Measurements from ENCODE around the gene DNAL1.

DNAL1 gene

DNA sequence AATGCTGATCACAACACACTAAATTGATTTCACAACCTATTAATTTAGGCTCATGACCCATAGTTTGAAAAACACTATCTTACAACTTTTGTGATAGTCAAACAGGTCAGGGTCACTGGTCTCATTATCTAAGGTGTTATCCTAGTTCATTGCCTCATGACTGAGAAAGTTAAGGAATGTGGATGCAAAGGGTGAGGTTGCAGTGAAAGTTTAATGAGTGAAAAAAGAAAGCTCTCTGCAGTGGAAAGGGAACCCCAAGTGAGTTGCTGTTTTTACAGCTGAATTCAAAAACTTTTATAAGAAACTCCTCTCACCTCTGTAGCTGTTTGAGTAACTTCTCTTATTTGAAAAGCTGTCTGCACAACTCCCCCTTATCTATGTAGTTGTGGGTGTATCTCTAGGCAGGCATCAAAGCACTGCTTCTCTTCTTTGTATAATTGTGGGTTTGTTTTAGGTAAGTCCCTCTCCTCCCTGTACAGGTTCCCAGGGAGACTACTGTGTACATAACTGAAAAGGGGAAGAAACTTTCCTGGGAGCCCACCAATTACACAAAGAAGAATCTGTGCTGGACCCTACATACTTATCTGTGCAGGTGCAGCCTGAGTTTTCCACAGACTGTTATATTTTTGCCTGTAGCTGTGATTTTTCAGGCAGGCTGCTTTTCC, 18.9 kb downstream of the DNAL1 start:
- H3K27ac ChIP-seq (replicated peaks; ENCODE audit: low read length) = no peak overlapping the region
- H2BK15ac ChIP-seq (ENCODE audit: low read length) = no peak overlapping the region
- H2AFZ ChIP-seq (ENCODE audit: low read length) = no peak overlapping the region
- H3K18ac ChIP-seq (ENCODE audit: low read length) = no peak overlapping the region
- no peak overlapping the region for H4K91ac ChIP-seq (ENCODE audit: low read depth, low read length, poor library complexity)
- no peak overlapping the region for H4K8ac ChIP-seq (ENCODE audit: low read depth, low read length)
- H3K4me3 ChIP-seq (ENCODE audit: low read length in 2 of 2) = no peak overlapping the region
- no peak for DNase-seq (ENCODE audit: low spot score)
- H3K9ac ChIP-seq (ENCODE audit: low read depth, low read length, poor library complexity) = no peak overlapping the region
- no peak overlapping the region for H2BK120ac ChIP-seq (ENCODE audit: low read depth, low read length)
- no peak overlapping the region for H3K23ac ChIP-seq (ENCODE audit: low read depth, low read length, poor library complexity)
- no peak overlapping the region for H2BK5ac ChIP-seq (ENCODE audit: low read length)
- H3K27me3 ChIP-seq (ENCODE audit: control insufficient read depth in 3 of 3, insufficient read depth in 3 of 3, low read depth in 1 of 3, low read length in 3 of 3) = no peaks in the 10 kb centered on the region
- no peaks in the 10 kb centered on the region for H3K4me1 ChIP-seq (ENCODE audit: control insufficient read depth in 2 of 2, insufficient read depth in 1 of 2, low read depth in 1 of 2, low read length in 2 of 2)
- H3K4ac ChIP-seq (ENCODE audit: low read length) = no peak overlapping the region
- no peak overlapping the region for H3K14ac ChIP-seq (ENCODE audit: low read length)
- no peak overlapping the region for H2BK12ac ChIP-seq (ENCODE audit: low read length)
- H2AK5ac ChIP-seq (ENCODE audit: low read depth, low read length) = no peak overlapping the region
- peaks cover 0 to 8% of the 10 kb centered on the region in 2 donors for H3K9me3 ChIP-seq (replicated peaks in 1 of 2; ENCODE audit: control insufficient read depth in 2 of 2, insufficient read depth in 1 of 2, low read depth in 1 of 2, low read length in 2 of 2)
- H3K79me1 ChIP-seq (ENCODE audit: low read depth, low read length) = no peaks in the 10 kb centered on the region
- no peak overlapping the region for H3K4me2 ChIP-seq (ENCODE audit: insufficient read depth, low read length, poor library complexity, severe bottlenecking)
- H3K36me3 ChIP-seq (replicated peaks in 1 of 2; ENCODE audit: control insufficient read depth in 2 of 2, insufficient read depth in 2 of 2, low read length in 2 of 2) = peaks cover 2 to 17% of the 10 kb centered on the region in 2 donors

DNA sequence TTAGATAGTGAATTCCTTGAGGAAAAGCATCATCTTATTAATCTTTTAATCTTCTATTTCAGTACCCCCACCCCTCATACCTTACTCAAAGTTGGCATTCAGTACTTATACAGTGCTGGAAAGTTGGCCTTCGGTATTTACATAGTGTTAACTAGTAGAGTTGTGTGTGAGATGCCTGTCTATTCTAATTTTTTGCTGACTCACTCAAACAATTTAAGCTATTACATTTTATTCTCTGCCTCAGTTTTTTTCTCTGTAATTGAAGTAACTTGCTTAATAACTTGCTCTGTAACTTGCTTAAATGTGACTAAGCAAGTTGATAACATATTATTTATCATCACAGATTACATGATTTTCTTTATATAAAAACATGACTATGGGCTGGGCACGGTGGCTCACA, 20.3 kb downstream of the DNAL1 start:
- no peak overlapping the region for H4K8ac ChIP-seq (ENCODE audit: low read depth, low read length)
- H3K9ac ChIP-seq (ENCODE audit: low read depth, low read length, poor library complexity) = no peak overlapping the region
- no peak overlapping the region for H3K14ac ChIP-seq (ENCODE audit: low read length)
- no peak overlapping the region for H2BK120ac ChIP-seq (ENCODE audit: low read depth, low read length)
- no peak overlapping the region for H3K4ac ChIP-seq (ENCODE audit: low read length)
- no CpG with 5 or more reads among the region's 2 CpGs for WGBS, 2 donors (ENCODE audit: extremely low coverage in 2 of 2, insufficient read length in 2 of 2, insufficient replicate concordance in 1 of 2)
- H3K27ac ChIP-seq (replicated peaks; ENCODE audit: low read length) = no peak overlapping the region
- no peak overlapping the region for H3K4me3 ChIP-seq (ENCODE audit: low read length in 2 of 2)
- H3K27me3 ChIP-seq (ENCODE audit: control insufficient read depth in 3 of 3, insufficient read depth in 3 of 3, low read depth in 1 of 3, low read length in 3 of 3) = no peaks in the 10 kb centered on the region
- no peak overlapping the region for H3K18ac ChIP-seq (ENCODE audit: low read length)
- no peak overlapping the region for H2BK12ac ChIP-seq (ENCODE audit: low read length)
- H2AK5ac ChIP-seq (ENCODE audit: low read depth, low read length) = no peak overlapping the region
- H3K36me3 ChIP-seq (replicated peaks in 1 of 2; ENCODE audit: control insufficient read depth in 2 of 2, insufficient read depth in 2 of 2, low read length in 2 of 2) = peaks cover 2 to 17% of the 10 kb centered on the region in 2 donors
- no peak overlapping the region for H3K4me2 ChIP-seq (ENCODE audit: insufficient read depth, low read length, poor library complexity, severe bottlenecking)
- H3K9me3 ChIP-seq (replicated peaks in 1 of 2; ENCODE audit: control insufficient read depth in 2 of 2, insufficient read depth in 1 of 2, low read depth in 1 of 2, low read length in 2 of 2) = peaks cover 0 to 8% of the 10 kb centered on the region in 2 donors
- no peaks in the 10 kb centered on the region for H3K4me1 ChIP-seq (ENCODE audit: control insufficient read depth in 2 of 2, insufficient read depth in 1 of 2, low read depth in 1 of 2, low read length in 2 of 2)
- H4K91ac ChIP-seq (ENCODE audit: low read depth, low read length, poor library complexity) = no peak overlapping the region
- no peaks in the 10 kb centered on the region for H3K79me1 ChIP-seq (ENCODE audit: low read depth, low read length)
- H2AFZ ChIP-seq (ENCODE audit: low read length) = no peak overlapping the region
- no peak overlapping the region for H2BK15ac ChIP-seq (ENCODE audit: low read length)
- H3K23ac ChIP-seq (ENCODE audit: low read depth, low read length, poor library complexity) = no peak overlapping the region
- H2BK5ac ChIP-seq (ENCODE audit: low read length) = no peak overlapping the region
- DNase-seq (ENCODE audit: low spot score) = no peak

DNA sequence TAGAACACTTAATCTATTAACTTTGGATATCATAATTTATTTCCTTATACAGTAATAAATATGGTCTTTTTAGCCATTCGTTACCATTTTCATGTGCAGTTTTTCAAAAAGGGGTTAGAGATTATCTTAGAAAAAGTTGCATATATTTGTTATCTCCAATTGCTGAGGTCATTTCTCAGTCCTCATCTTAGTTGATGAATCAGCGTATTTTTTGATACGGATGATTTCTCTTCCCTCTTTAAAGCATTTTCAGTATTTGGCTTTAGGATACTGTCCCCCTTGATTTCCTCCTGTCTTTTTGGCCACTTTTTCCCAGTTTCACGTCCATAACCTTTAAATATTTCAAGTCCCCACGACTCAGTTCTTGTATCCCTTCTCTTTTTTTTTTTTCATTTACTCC, 21.8 kb downstream of the DNAL1 start:
- Histone ChIP-seq H3K9ac (ENCODE audit: low read depth, low read length, poor library complexity) (no peak overlapping the region), H3K79me1 (ENCODE audit: low read depth, low read length) (no peaks in the 10 kb centered on the region), H3K23ac (ENCODE audit: low read depth, low read length, poor library complexity) (no peak overlapping the region), H4K8ac (ENCODE audit: low read depth, low read length) (no peak overlapping the region), H2BK15ac (ENCODE audit: low read length) (no peak overlapping the region), H2AK5ac (ENCODE audit: low read depth, low read length) (no peak overlapping the region), H3K27ac (replicated peaks; ENCODE audit: low read length) (no peak overlapping the region), H3K4me1 (ENCODE audit: control insufficient read depth in 2 of 2, insufficient read depth in 1 of 2, low read depth in 1 of 2, low read length in 2 of 2) (no peaks in the 10 kb centered on the region), H2BK5ac (ENCODE audit: low read length) (no peak overlapping the region), H3K4ac (ENCODE audit: low read length) (no peak overlapping the region), H3K36me3 (replicated peaks in 1 of 2; ENCODE audit: control insufficient read depth in 2 of 2, insufficient read depth in 2 of 2, low read length in 2 of 2) (peaks cover 2 to 16% of the 10 kb centered on the region in 2 donors), H2BK120ac (ENCODE audit: low read depth, low read length) (no peak overlapping the region), H3K4me2 (ENCODE audit: insufficient read depth, low read length, poor library complexity, severe bottlenecking) (no peak overlapping the region), H3K4me3 (ENCODE audit: low read length in 2 of 2) (no peak overlapping the region), H2AFZ (ENCODE audit: low read length) (no peak overlapping the region), H4K91ac (ENCODE audit: low read depth, low read length, poor library complexity) (no peak overlapping the region), H3K18ac (ENCODE audit: low read length) (no peak overlapping the region), H3K27me3 (ENCODE audit: control insufficient read depth in 3 of 3, insufficient read depth in 3 of 3, low read depth in 1 of 3, low read length in 3 of 3) (no peaks in the 10 kb centered on the region), H2BK12ac (ENCODE audit: low read length) (no peak overlapping the region), H3K9me3 (replicated peaks in 1 of 2; ENCODE audit: control insufficient read depth in 2 of 2, insufficient read depth in 1 of 2, low read depth in 1 of 2, low read length in 2 of 2) (peaks cover 0 to 8% of the 10 kb centered on the region in 2 donors), H3K14ac (ENCODE audit: low read length) (no peak overlapping the region)
- DNase-seq (ENCODE audit: low spot score) = no peak
- WGBS, 2 donors (ENCODE audit: extremely low coverage in 2 of 2, insufficient read length in 2 of 2, insufficient replicate concordance in 1 of 2) = no CpG with 5 or more reads among the region's 5 CpGs

DNA sequence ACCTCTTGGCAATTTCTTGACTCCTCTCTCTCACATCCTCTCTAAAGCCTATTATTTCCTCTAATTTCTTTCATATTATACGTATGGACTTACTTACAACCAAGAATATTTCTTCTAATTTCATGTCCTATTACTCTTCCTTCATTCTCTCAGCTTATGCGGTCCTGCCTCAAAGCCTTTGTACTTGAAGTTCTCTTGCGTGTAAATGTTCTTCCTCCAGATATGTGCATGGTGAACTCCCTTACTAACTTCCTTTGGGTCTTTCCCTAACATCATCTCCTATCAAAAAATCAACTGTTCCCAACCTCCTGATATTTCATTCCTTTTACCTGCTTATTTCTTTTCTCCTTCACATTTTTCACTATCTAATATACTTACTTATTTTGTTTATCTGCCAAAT, 23.1 kb downstream of the DNAL1 start:
- Histone ChIP-seq H3K79me1 (ENCODE audit: low read depth, low read length) (no peaks in the 10 kb centered on the region), H3K27ac (replicated peaks; ENCODE audit: low read length) (no peak overlapping the region), H3K4ac (ENCODE audit: low read length) (no peak overlapping the region), H3K9ac (ENCODE audit: low read depth, low read length, poor library complexity) (no peak overlapping the region), H3K9me3 (replicated peaks in 1 of 2; ENCODE audit: control insufficient read depth in 2 of 2, insufficient read depth in 1 of 2, low read depth in 1 of 2, low read length in 2 of 2) (no peaks in the 10 kb centered on the region), H3K23ac (ENCODE audit: low read depth, low read length, poor library complexity) (no peak overlapping the region), H2AK5ac (ENCODE audit: low read depth, low read length) (no peak overlapping the region), H3K4me1 (ENCODE audit: control insufficient read depth in 2 of 2, insufficient read depth in 1 of 2, low read depth in 1 of 2, low read length in 2 of 2) (no peaks in the 10 kb centered on the region), H2BK15ac (ENCODE audit: low read length) (no peak overlapping the region), H3K4me3 (ENCODE audit: low read length in 2 of 2) (no peak overlapping the region), H4K8ac (ENCODE audit: low read depth, low read length) (no peak overlapping the region), H3K27me3 (ENCODE audit: control insufficient read depth in 3 of 3, insufficient read depth in 3 of 3, low read depth in 1 of 3, low read length in 3 of 3) (no peaks in the 10 kb centered on the region), H3K18ac (ENCODE audit: low read length) (no peak overlapping the region), H2AFZ (ENCODE audit: low read length) (no peak overlapping the region), H3K4me2 (ENCODE audit: insufficient read depth, low read length, poor library complexity, severe bottlenecking) (no peak overlapping the region), H3K14ac (ENCODE audit: low read length) (no peak overlapping the region), H2BK5ac (ENCODE audit: low read length) (no peak overlapping the region), H4K91ac (ENCODE audit: low read depth, low read length, poor library complexity) (no peak overlapping the region), H3K36me3 (replicated peaks in 1 of 2; ENCODE audit: control insufficient read depth in 2 of 2, insufficient read depth in 2 of 2, low read length in 2 of 2) (peaks cover 0 to 10% of the 10 kb centered on the region in 2 donors), H2BK12ac (ENCODE audit: low read length) (no peak overlapping the region), H2BK120ac (ENCODE audit: low read depth, low read length) (no peak overlapping the region)
- no peak for DNase-seq (ENCODE audit: low spot score)
- WGBS, 2 donors (ENCODE audit: extremely low coverage in 2 of 2, insufficient read length in 2 of 2, insufficient replicate concordance in 1 of 2) = 100% methylated on average over 1 of the region's 3 CpGs
